GM21423 (cell line): ENCODE data around the gene MTMR1.
A peak's percentile ranks its signal among the peaks of the same experiment; 100 is the strongest.

Experiments used
- ATAC-seq: cut with Tn5 transposase; IDR thresholded peaks from one replicate; pipeline ENCODE4 v1.9.1; 2021; ENCODE audit warnings: mild to moderate bottlenecking, moderate library complexity; ENCODE audit not compliant: unreplicated experiment

MTMR1 gene

GRCh38 chrX:150761819-150762216 lies 68.6 kb downstream of the MTMR1 start:
- ATAC-seq: no peak

GRCh38 chrX:150762258-150763165 lies 69.3 kb downstream of the MTMR1 start:
- ATAC-seq: no peak

- ATAC-seq: no peak
These were observed 70.2 kb downstream of the MTMR1 start for GRCh38 chrX:150763303-150763797.

- ATAC-seq: no peak
These were observed 70.6 kb downstream of the MTMR1 start for GRCh38 chrX:150763810-150764209.

- ATAC-seq: no peak
These were observed 72.0 kb downstream of the MTMR1 start for GRCh38 chrX:150765237-150765636.

GRCh38 chrX:150765782-150766350 lies 72.7 kb downstream of the MTMR1 start:
- no peak for ATAC-seq

- ATAC-seq: no peak
These were observed 73.3 kb downstream of the MTMR1 start for GRCh38 chrX:150766351-150767044.

GRCh38 chrX:150767045-150767395 lies 73.8 kb downstream of the MTMR1 start:
- no peak for ATAC-seq

GRCh38 chrX:150767475-150768131 lies 74.4 kb downstream of the MTMR1 start:
- no peak for ATAC-seq

- no peak for ATAC-seq
These were observed 74.9 kb downstream of the MTMR1 start for GRCh38 chrX:150768132-150768485.

- no peak for ATAC-seq
These were observed 75.5 kb downstream of the MTMR1 start for GRCh38 chrX:150768580-150769190.

GRCh38 chrX:150769408-150769807 lies 76.2 kb downstream of the MTMR1 start:
- no peak for ATAC-seq

- no peak for ATAC-seq
These were observed 77.4 kb downstream of the MTMR1 start for GRCh38 chrX:150770623-150771022.

- ATAC-seq: no peak
These were observed 77.9 kb downstream of the MTMR1 start for GRCh38 chrX:150771116-150771515.

GRCh38 chrX:150772150-150772970 lies 79.2 kb downstream of the MTMR1 start:
- peak; percentile 81 for ATAC-seq

GRCh38 chrX:150773117-150773516 lies 79.9 kb downstream of the MTMR1 start:
- ATAC-seq: no peak

- ATAC-seq: no peak
These were observed 80.4 kb downstream of the MTMR1 start for GRCh38 chrX:150773634-150774033.

GRCh38 chrX:150774798-150775568 lies 81.8 kb downstream of the MTMR1 start:
- no peak for ATAC-seq
